Panc1 (cell line): ENCODE measurements around the gene HPCAL1.

Source experiments
- CTCF ChIP-seq: fragments of 450-650 bp; IDR thresholded peaks from 2 replicates; pipeline ENCODE4 v1.5.1; 2017; ENCODE audit warnings: mild to moderate bottlenecking
- POLR2AphosphoS5 ChIP-seq: IDR thresholded peaks from 2 replicates; pipeline ENCODE4 v1.6.1; 2012; ENCODE audit warnings: mild to moderate bottlenecking, low read depth, low read length, moderate library complexity

GRCh38 chr2:10256515-10257031 is 46.1 kb upstream of the HPCAL1 start:
- TF ChIP-seq CTCF: no peak
- no peak for TF ChIP-seq POLR2AphosphoS5
